ENCODE data around the gene ZNF536. TPM values are rescaled to one million over a fixed set of nuclear protein-coding genes. Genes with fewer than 3 reads are reported as not detected.

ZNF536 gene
- total RNA-seq, 5 donors from 2014 or later (not counting 1 experiment from before 2014, with no cell fraction given): 0.03 to 0.40 (median 0.07) TPM; not detected in 1

DNA sequence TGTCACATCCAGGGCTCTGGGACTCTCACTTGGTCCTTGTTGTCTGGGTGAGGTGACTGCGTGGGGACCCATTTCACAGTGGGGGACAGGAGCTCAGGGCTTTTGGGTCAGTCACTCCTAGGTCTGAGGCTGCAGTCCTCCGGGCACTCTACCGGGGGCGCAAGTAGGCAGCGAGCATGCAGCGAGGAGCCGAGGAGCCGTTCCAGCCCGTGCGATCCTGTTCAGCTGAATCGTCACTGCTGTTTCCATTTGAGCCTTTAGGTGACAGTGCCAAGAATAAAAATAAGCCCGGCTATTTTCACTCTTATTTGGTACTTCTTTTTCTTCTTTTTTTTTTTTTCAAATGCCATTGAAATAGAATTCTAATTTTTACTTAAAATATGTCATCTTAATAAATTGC lies 126.5 kb downstream of the ZNF536 start:
- DNase-seq: no peak
- ATAC-seq (replicated peaks in 1 of 4): no peak
- no peaks in the 10 kb centered on the region for H3K36me3 Mint-ChIP-seq
- ChIA-PET CTCF (no interaction called here), POLR2A (no interaction called here)
- no peak overlapping the region for H3K4me3 Mint-ChIP-seq
- H3K27me3 Mint-ChIP-seq: peaks cover 7 to 13% of the 10 kb centered on the region in 2 donors
- H3K4me3 ChIP-seq (ENCODE audit: control insufficient read depth in 1 of 2, extremely low read depth in 1 of 2, low read length in 1 of 2): no peak overlapping the region
- H3K4me1 Mint-ChIP-seq: no peaks in the 10 kb centered on the region
- 33% methylated on average over 10 of the region's 12 CpGs for WGBS (ENCODE audit: insufficient coverage)
- H3K27ac ChIP-seq (ENCODE audit: low read length): no peak overlapping the region
- H3K9me3 ChIP-seq: no peaks in the 10 kb centered on the region
- no peaks in the 10 kb centered on the region for H3K4me1 ChIP-seq (ENCODE audit: control insufficient read depth in 1 of 2, extremely low read depth in 1 of 2, insufficient read depth in 2 of 2, low read length in 2 of 2)
- no peak overlapping the region for H3K27ac Mint-ChIP-seq
- H3K9me3 Mint-ChIP-seq: peaks cover 0 to 3% (median 0%) of the 10 kb centered on the region in 3 donors
- peaks cover 0 to 19% of the 10 kb centered on the region in 2 experiments for H3K27me3 ChIP-seq (replicated peaks in 1 of 2; ENCODE audit: control insufficient read depth in 2 of 2, extremely low read depth in 1 of 2, insufficient read depth in 2 of 2, low read length in 1 of 2)
- H3K36me3 ChIP-seq (ENCODE audit: control insufficient read depth in 2 of 2, extremely low read depth in 1 of 2, insufficient read depth in 1 of 2, low read length in 1 of 2): no peaks in the 10 kb centered on the region

- DNase-seq (no peak), ATAC-seq (replicated peaks in 1 of 4) (no peak)
- Histone ChIP-seq H3K4me1 (ENCODE audit: control insufficient read depth in 1 of 2, extremely low read depth in 1 of 2, insufficient read depth in 2 of 2, low read length in 2 of 2) (no peaks in the 10 kb centered on the region), H3K4me3 (ENCODE audit: control insufficient read depth in 1 of 2, extremely low read depth in 1 of 2, low read length in 1 of 2) (no peak overlapping the region), H3K9me3 (no peaks in the 10 kb centered on the region), H3K27ac (ENCODE audit: low read length) (no peak overlapping the region), H3K27me3 (replicated peaks in 1 of 2; ENCODE audit: control insufficient read depth in 2 of 2, extremely low read depth in 1 of 2, insufficient read depth in 2 of 2, low read length in 1 of 2) (peaks cover 0 to 14% of the 10 kb centered on the region in 2 experiments), H3K36me3 (ENCODE audit: control insufficient read depth in 2 of 2, extremely low read depth in 1 of 2, insufficient read depth in 1 of 2, low read length in 1 of 2) (no peaks in the 10 kb centered on the region)
- Mint-ChIP-seq H3K36me3 (no peaks in the 10 kb centered on the region), H3K9me3 (no peaks in the 10 kb centered on the region), H3K4me1 (no peaks in the 10 kb centered on the region), H3K27ac (no peak overlapping the region), H3K27me3 (peaks cover 9 to 10% of the 10 kb centered on the region in 2 donors), H3K4me3 (no peak overlapping the region)
- CTCF ChIA-PET: no interaction called here
- POLR2A ChIA-PET: no interaction called here
Observed at GRCh38 chr19:30504272-30504671, 132.1 kb downstream of the ZNF536 start.

GRCh38 chr19:30512176-30513081 lies 140.2 kb downstream of the ZNF536 start:
- no peaks in the 10 kb centered on the region for H3K9me3 ChIP-seq
- ChIA-PET CTCF (no interaction called here), POLR2A (no interaction called here)
- no peak for ATAC-seq (replicated peaks in 1 of 4)
- no peaks in the 10 kb centered on the region for H3K27me3 ChIP-seq (replicated peaks in 1 of 2; ENCODE audit: control insufficient read depth in 2 of 2, extremely low read depth in 1 of 2, insufficient read depth in 2 of 2, low read length in 1 of 2)
- no peak for DNase-seq
- Mint-ChIP-seq H3K4me1 (no peaks in the 10 kb centered on the region), H3K4me3 (no peak overlapping the region), H3K27ac (no peak overlapping the region), H3K27me3 (no peaks in the 10 kb centered on the region), H3K36me3 (no peaks in the 10 kb centered on the region), H3K9me3 (no peaks in the 10 kb centered on the region)
- no peaks in the 10 kb centered on the region for H3K36me3 ChIP-seq (ENCODE audit: control insufficient read depth in 2 of 2, extremely low read depth in 1 of 2, insufficient read depth in 1 of 2, low read length in 1 of 2)
- no CpG with 5 or more reads among the region's 10 CpGs for WGBS (ENCODE audit: insufficient coverage)
- no peak overlapping the region for H3K4me3 ChIP-seq (ENCODE audit: control insufficient read depth in 1 of 2, extremely low read depth in 1 of 2, low read length in 1 of 2)
- H3K4me1 ChIP-seq (ENCODE audit: control insufficient read depth in 1 of 2, extremely low read depth in 1 of 2, insufficient read depth in 2 of 2, low read length in 2 of 2): no peaks in the 10 kb centered on the region
- H3K27ac ChIP-seq (ENCODE audit: low read length): no peak overlapping the region

- Histone ChIP-seq H3K4me1 (ENCODE audit: control insufficient read depth in 1 of 2, extremely low read depth in 1 of 2, insufficient read depth in 2 of 2, low read length in 2 of 2) (no peaks in the 10 kb centered on the region), H3K4me3 (ENCODE audit: control insufficient read depth in 1 of 2, extremely low read depth in 1 of 2, low read length in 1 of 2) (no peak overlapping the region), H3K9me3 (no peaks in the 10 kb centered on the region), H3K27ac (ENCODE audit: low read length) (no peak overlapping the region), H3K27me3 (replicated peaks in 1 of 2; ENCODE audit: control insufficient read depth in 2 of 2, extremely low read depth in 1 of 2, insufficient read depth in 2 of 2, low read length in 1 of 2) (no peaks in the 10 kb centered on the region), H3K36me3 (ENCODE audit: control insufficient read depth in 2 of 2, extremely low read depth in 1 of 2, insufficient read depth in 1 of 2, low read length in 1 of 2) (no peaks in the 10 kb centered on the region)
- CTCF ChIA-PET: no interaction called here
- no peaks in the 10 kb centered on the region for H3K36me3 Mint-ChIP-seq
- ATAC-seq (replicated peaks in 1 of 4): no peak
- no peak overlapping the region for H3K4me3 Mint-ChIP-seq
- POLR2A ChIA-PET: no interaction called here
- H3K27me3 Mint-ChIP-seq: no peaks in the 10 kb centered on the region
- DNase-seq: no peak
- H3K4me1 Mint-ChIP-seq: no peaks in the 10 kb centered on the region
- no peaks in the 10 kb centered on the region for H3K9me3 Mint-ChIP-seq
- no peak overlapping the region for H3K27ac Mint-ChIP-seq
- 71% methylated on average over 4 of the region's 6 CpGs for WGBS (ENCODE audit: insufficient coverage)
Observed at GRCh38 chr19:30513082-30513411, 140.9 kb downstream of the ZNF536 start.

DNA sequence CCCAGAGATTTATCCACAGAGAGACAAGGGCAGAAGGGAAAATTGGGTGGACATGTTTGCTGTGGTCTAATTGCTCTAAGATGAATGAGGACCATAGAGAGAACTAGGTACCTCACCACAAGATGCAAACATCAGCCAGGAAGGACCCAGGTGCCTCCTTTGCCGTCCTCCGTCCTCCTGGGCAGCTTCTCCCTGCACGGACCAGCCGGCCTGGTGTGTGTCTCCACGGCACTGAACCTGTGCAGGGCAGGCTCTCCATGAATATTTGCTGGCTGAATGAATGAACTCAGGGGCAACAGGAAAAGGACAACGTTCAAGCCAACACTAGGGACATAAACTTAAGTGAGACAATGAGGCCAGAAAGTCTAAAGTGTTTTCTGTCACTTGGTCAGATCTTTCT lies 143.9 kb downstream of the ZNF536 start:
- 72% methylated on average over 6 of the region's 6 CpGs for WGBS (ENCODE audit: insufficient coverage)
- Histone ChIP-seq H3K9me3 (no peaks in the 10 kb centered on the region), H3K4me3 (ENCODE audit: control insufficient read depth in 1 of 2, extremely low read depth in 1 of 2, low read length in 1 of 2) (no peak overlapping the region), H3K27me3 (replicated peaks in 1 of 2; ENCODE audit: control insufficient read depth in 2 of 2, extremely low read depth in 1 of 2, insufficient read depth in 2 of 2, low read length in 1 of 2) (no peaks in the 10 kb centered on the region), H3K27ac (ENCODE audit: low read length) (no peak overlapping the region), H3K36me3 (ENCODE audit: control insufficient read depth in 2 of 2, extremely low read depth in 1 of 2, insufficient read depth in 1 of 2, low read length in 1 of 2) (no peaks in the 10 kb centered on the region), H3K4me1 (ENCODE audit: control insufficient read depth in 1 of 2, extremely low read depth in 1 of 2, insufficient read depth in 2 of 2, low read length in 2 of 2) (no peaks in the 10 kb centered on the region)
- DNase-seq (no peak), ATAC-seq (replicated peaks in 1 of 4) (no peak)
- Mint-ChIP-seq H3K4me1 (no peaks in the 10 kb centered on the region), H3K4me3 (no peak overlapping the region), H3K9me3 (no peaks in the 10 kb centered on the region), H3K27me3 (peaks cover 0 to 6% of the 10 kb centered on the region in 2 donors), H3K36me3 (no peaks in the 10 kb centered on the region), H3K27ac (no peak overlapping the region)
- CTCF ChIA-PET: no interaction called here
- POLR2A ChIA-PET: no interaction called here

DNA sequence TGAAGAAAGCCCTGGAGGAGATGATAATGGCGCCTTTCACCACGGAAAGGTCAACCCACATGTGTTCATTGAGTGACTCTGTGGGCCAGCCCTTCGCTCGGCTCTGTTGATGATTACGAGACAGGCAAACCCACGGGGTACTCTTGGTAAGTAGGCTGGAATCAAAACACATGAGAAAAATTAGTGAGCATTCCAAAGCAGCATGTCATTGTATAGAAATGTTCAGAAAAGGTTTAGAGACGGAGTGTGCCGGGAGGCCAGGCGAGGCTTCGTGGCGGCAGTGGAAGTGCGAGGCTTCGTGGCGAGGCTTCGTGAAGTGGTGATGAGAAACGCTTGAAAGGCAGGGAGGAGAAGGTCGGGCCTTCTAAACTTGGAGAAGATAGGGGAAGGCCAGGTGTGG lies 144.3 kb downstream of the ZNF536 start:
- Mint-ChIP-seq H3K27ac (no peak overlapping the region), H3K27me3 (peaks cover 0 to 6% of the 10 kb centered on the region in 2 donors)
- H3K9me3 ChIP-seq: no peaks in the 10 kb centered on the region

More for the DNA sequence above, 144.3 kb downstream of the ZNF536 start:
- DNase-seq: no peak
- no peaks in the 10 kb centered on the region for H3K27me3 ChIP-seq (replicated peaks in 1 of 2; ENCODE audit: control insufficient read depth in 2 of 2, extremely low read depth in 1 of 2, insufficient read depth in 2 of 2, low read length in 1 of 2)
- no peak overlapping the region for H3K4me3 Mint-ChIP-seq
- ChIA-PET CTCF (no interaction called here), POLR2A (no interaction called here)
- H3K4me3 ChIP-seq (ENCODE audit: control insufficient read depth in 1 of 2, extremely low read depth in 1 of 2, low read length in 1 of 2): no peak overlapping the region
- H3K9me3 Mint-ChIP-seq: no peaks in the 10 kb centered on the region
- H3K36me3 Mint-ChIP-seq: no peaks in the 10 kb centered on the region
- H3K36me3 ChIP-seq (ENCODE audit: control insufficient read depth in 2 of 2, extremely low read depth in 1 of 2, insufficient read depth in 1 of 2, low read length in 1 of 2): no peaks in the 10 kb centered on the region
- 86% methylated on average over 14 of the region's 17 CpGs for WGBS (ENCODE audit: insufficient coverage)
- no peak overlapping the region for H3K27ac ChIP-seq (ENCODE audit: low read length)
- H3K4me1 Mint-ChIP-seq: no peaks in the 10 kb centered on the region
- ATAC-seq (replicated peaks in 1 of 4): no peak
- H3K4me1 ChIP-seq (ENCODE audit: control insufficient read depth in 1 of 2, extremely low read depth in 1 of 2, insufficient read depth in 2 of 2, low read length in 2 of 2): no peaks in the 10 kb centered on the region

Data from T-cell (primary cell).